GM19397 (cell line): Measurements from ENCODE around the gene NSL1.
A peak's percentile ranks its signal among the peaks of the same experiment; 100 is the strongest.

Source experiments
- ATAC-seq: cut with Tn5 transposase; IDR thresholded peaks from one replicate; pipeline ENCODE4 v1.9.1; 2021; ENCODE audit warnings: mild to moderate bottlenecking, moderate library complexity; ENCODE audit not compliant: unreplicated experiment

NSL1 gene

GRCh38 chr1:212688341-212689047 is 103.1 kb downstream of the NSL1 start:
- no peak for ATAC-seq

- no peak for ATAC-seq
Observed at GRCh38 chr1:212687811-212688210, 103.8 kb downstream of the NSL1 start.

- ATAC-seq = no peak
Observed at GRCh38 chr1:212686591-212686990, 105.0 kb downstream of the NSL1 start.

GRCh38 chr1:212686069-212686468 is 105.5 kb downstream of the NSL1 start:
- no peak for ATAC-seq

GRCh38 chr1:212685429-212685828 is 106.1 kb downstream of the NSL1 start:
- no peak for ATAC-seq

- no peak for ATAC-seq
Observed at GRCh38 chr1:212684521-212685090, 107.0 kb downstream of the NSL1 start.

GRCh38 chr1:212684076-212684475 is 107.5 kb downstream of the NSL1 start:
- no peak for ATAC-seq

GRCh38 chr1:212683357-212683722 is 108.2 kb downstream of the NSL1 start:
- ATAC-seq = peak; percentile 80

- ATAC-seq = no peak
Observed at GRCh38 chr1:212680680-212681389, 110.7 kb downstream of the NSL1 start.

- ATAC-seq = peak; percentile 54
Observed at GRCh38 chr1:212678456-212679410, 112.8 kb downstream of the NSL1 start.

GRCh38 chr1:212677573-212677972 is 114.0 kb downstream of the NSL1 start:
- no peak for ATAC-seq

- ATAC-seq = no peak
Observed at GRCh38 chr1:212677136-212677535, 114.4 kb downstream of the NSL1 start.
